ENCODE measurements around the gene CHRD. TPM values are rescaled to one million over a fixed set of nuclear protein-coding genes. Genes with fewer than 3 reads are reported as not detected.

Gene CHRD
- total RNA-seq, 2 donors from 2014 or later, result 18.6 to 32.6 TPM

DNA sequence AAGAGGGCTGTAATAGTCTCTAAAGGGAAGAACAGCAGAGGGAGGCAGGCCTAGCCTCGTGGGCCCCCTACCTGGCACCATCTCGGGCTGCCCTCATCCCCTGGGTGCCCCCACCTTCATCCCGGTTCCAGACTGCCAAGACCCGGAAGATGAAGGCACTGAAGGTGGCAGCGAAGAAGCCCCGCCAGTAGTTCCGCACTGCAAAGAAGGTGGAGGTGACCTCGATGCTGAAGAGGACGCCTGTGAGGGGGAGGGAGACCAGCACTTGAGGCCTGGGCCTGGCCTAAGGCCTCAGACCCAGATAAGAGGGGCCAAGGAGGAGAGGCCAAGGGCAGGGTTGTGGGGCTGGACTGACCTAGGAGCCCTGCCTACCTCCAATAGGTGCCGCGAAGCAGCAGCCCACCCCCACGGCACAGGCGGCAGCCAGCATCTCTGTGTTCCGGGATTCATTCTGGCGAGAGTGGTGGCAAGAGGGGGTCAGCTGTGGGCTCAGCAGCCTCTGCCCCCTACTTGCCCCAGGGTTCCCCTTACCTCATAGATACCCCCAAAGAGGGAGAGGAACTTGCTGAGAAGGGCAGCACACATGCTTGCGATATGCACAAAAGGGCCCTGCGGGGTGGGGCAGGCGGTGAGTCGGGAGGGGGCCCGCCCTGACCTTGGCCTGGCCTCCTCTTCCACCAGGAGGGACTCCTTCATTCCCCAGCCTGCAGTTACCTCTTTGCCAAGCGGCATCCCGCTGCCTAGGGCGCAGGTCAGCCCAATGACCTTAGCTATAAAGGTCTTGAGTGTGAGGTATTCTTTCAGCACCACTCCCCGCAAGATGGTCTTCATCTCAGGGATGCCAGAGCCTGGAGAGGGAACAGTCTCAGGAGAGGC, 22.4 kb upstream of the CHRD start:
- intact Hi-C loops (cut with DNase I), result no loop called here

DNA sequence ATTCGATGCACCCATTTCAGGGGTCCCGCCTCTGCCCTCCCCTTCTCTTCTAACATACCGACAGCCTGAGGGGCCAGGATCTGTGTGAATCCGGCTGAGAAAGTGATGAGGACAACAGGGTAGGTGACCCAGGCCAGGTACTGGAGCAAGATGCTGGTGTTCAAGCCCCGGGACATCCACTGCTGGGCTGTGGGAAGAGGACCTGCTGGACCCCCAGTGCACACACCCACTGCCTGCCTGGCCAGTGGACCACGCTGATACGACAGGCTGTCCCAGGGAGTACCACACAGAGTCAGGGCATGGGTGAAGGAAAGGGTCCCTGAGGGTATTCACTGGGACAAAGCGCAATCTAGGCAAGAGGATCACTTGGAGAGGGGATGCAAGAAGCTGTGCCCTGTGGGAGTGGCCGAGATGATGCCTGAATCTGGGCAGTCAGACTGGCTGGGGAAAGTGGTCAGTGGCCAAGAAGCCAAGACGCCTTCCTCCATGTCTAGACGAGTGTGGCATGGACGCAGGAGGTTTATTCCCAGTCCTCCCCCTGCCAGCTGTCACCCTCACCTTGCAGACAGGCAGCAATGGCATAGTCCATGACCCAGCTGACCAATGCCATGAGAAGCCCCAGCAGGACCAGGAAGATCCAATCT, 21.6 kb upstream of the CHRD start:
- intact Hi-C loops (cut with DNase I), result no loop called here
- DNase-seq (ENCODE audit: low spot score), result peak; percentile 72

More for the DNA sequence above, 22.4 kb upstream of the CHRD start:
- peak; percentile 57 for DNase-seq (ENCODE audit: low spot score)

DNA sequence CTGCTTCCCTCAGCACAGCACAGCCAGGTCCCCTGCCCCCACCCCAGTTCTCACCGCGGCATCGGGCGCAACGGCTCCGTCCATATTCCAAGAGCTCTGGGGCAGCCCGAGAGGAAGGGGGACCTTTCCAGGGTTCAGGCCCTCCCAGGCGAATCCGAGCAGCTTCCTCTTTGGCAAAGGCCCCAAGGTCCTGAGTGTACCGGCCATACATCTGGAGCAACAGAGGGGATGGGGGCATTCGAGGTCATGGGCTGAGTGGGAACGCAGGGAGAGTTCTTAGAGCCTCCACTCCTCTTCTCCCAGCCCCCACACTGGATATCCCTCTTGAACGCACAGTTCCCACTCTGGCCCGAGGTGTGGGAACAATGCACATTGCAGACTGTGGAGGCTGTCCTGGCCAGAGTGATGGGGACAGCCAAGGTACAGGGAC, 20.9 kb upstream of the CHRD start:
- intact Hi-C loops (cut with DNase I), result no loop called here
- peak; percentile 77 for DNase-seq (ENCODE audit: low spot score)

DNA sequence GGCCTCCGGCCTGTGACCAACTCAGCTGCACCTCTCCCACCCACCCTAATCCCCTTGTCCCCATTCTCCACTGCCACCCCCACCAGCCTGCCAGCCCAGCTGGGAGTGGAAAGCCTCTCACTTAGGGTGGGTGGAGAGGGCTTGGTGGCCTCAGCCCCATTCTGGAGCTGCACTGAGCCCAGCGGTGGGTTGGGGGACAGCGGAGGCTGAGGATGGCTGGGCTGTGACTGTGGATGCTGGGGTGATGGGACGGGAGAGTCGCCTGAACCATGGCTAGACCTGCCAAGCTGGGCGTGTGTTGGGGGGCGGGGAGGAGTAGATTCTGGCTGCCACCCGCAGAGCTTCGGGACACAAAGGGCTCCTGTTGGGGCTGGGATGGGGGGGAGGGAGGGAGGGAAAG, 20.2 kb upstream of the CHRD start:
- DNase-seq (ENCODE audit: low spot score), result no peak
- intact Hi-C loops (cut with DNase I), result no loop called here

DNA sequence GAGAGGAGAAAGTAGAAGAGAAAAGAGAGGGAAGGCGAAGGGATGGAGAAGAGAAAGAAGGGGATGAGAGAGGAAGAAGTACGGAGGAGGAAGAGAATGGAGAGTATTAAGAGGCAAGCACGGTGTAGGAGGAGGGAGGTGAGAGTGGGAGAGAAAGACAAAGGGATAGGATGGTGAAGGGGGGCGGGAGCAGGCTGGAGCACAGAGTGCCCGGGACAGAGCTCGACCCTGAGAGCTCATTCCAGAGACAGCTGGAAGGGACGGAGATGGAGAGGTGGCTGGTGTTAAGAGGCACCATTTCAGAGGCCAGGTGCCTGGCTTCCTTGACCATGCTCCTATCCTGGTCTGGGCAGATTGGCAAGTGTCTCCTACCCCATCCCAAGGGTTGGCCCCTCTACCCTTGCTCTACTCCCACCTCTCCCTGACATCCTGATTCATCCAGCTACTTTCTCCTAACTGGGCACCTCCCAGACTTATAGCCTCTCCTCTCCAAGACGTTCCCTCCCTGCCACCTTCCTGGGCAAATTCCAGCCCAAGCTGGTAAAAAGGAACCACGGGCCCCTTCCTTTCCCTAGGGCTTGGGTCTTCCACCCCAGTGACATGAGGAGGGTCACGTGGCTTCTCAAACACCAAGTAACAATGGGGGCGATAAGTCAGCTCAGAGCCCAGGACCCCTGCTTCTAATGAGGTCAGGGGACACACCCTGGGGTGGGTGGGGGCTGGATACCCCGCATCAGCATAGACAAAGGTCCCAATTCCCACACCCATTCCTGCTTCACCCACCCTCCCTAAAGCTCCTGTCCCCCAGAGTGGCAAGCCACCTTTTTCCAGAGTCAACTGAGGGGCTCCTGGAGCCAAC, 19.6 kb upstream of the CHRD start:
- intact Hi-C loops (cut with DNase I), result no loop called here

DNA sequence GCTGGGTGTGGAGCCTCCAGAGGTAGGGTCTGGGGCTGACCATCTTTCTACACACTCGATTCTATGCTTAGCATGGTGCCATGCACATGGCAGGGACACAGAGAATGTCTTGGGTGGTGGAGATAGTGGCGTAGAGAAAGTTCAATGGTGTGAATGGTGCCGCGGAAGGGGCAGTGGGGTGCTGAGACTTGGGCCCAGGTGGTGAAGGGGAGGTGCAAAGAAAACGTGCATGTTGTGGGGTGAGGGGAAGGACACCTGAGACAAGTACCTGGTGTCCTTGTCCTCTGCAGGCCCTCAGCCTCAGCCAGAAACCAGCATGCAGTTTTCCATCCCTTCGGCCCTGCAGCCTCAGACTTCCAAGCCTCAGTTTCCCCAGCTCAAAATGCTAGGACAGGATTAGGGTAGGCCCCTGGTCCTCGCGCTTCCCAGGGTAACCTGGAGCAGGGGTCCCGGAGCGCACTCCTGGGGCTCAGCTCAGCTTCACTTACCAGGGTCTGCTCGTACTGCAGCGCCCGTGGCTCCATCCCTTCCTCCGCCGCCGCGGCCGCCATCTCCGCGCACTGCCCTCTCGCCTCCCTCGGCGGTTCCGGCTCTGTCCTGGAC, 18.8 kb upstream of the CHRD start:
- intact Hi-C loops (cut with DNase I), result no loop called here
- peak; percentile 77 for DNase-seq (ENCODE audit: low spot score)

More for the DNA sequence above, 19.6 kb upstream of the CHRD start:
- DNase-seq (ENCODE audit: low spot score), result peak; percentile 64

DNA sequence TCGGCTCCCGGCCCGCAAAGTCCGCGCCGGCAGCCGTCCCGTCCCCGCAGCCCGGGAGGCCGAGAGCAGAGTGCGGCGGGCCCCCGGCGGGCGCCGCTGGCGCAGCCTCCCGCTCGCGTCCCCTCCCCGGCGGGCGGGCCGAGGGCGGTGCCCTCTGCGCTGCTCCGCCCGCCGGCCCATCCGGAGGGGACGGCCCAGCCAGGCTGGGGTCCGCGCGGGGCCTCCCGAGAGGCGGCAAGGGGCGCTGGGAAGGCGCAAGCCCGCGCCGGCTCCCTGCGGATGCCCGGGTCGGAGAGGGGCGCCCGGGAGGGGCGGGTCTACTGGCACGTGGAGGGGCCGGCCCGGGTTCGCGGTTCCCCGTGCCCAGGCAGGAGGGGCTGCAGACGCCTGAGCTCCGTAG, 18.3 kb upstream of the CHRD start, which contains the start of the genes CLCN2 and POLR2H:
Gene CLCN2, minus strand, starts transcription at position 74 of the 400 bp plus-strand sequence. CDS start 126 bp downstream, outside the sequence.
Gene POLR2H, plus strand, starts transcription at position 179 of the 400 bp plus-strand sequence. CDS start 1,783 bp downstream, outside the sequence.
- intact Hi-C loops (cut with DNase I), result no loop called here
- peak; percentile 87 for DNase-seq (ENCODE audit: low spot score)

DNA sequence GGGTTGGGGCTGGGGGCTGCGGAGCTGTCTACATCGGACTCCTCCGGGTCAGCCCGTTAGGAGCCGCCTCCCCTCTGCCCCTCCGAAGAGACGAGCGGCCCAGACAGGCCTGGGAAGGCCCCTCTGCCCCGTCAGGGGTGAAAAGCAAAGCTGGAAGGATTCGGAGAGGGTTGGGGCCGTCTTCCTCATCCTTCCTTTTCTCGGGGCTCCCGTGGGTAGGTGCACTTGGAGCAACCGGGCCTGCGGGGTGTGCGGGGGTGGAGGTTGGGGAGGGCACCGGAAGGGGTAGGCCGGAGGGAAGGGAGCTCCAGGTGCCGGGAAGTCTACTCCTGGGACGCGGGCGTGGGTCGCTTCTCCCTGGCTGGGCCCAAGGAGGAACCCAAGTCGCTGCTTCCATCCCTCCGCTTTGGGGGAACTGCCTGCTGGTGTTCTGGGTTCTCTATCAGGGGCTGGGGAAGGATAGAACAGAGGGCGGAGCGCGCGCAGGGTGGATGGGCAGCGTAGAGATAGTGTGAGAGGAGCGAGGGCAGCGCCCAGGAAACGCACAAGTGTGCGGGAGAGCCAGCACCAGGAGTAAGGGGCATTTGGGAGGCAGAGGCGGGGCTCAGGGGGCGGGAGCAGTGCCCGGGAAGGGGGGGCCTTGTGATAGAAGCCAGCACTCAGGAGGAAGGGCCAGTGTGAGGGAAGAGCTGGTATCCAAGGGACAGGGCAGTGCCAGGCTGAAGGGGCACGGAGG, 17.8 kb upstream of the CHRD start:
- intact Hi-C loops (cut with DNase I), result no loop called here
- peak; percentile 89 for DNase-seq (ENCODE audit: low spot score)

DNA sequence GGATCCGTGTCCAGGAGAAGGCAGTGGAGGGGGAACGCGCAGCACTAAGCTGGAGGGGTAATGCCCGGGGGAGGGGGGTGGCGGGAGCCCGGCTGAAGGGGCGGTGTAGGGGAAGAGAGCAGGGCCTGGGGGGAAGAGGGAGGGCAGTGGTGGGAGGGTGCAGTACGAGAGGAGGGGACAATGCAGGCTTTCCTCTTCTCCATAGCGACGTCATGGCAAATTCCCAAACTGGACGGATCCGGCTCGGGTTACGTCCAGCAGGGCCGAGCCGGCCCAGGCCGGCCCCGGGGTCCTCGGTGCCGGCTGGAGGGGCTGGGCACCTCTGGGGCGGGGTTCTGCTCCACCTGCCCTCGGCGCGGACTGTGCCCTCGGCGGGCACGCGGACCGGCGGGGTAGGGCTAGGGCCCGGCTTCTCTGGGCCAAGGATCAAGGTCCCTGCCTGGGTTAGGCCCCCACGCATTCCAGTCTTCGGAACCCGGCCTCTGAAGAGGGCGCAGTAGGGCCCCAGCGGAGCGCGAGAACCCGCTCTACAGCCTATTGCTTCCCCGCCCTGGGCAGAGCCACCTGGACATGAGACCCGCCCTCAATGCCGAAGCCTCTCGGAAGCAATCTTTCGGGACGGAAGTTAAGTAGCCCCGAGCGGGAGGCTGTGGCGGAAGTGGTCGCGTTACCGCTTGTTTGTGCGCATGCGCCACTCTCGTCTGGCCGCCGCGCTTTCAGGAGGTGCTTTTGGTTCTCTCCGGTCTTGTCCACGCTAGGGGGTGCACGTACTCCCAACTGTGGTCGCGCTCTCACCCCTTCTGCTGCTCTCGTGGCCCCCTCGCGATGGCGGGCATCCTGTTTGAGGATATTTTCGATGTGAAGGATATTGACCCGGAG, 16.9 kb upstream of the CHRD start:
- peak; percentile 99 for DNase-seq (ENCODE audit: low spot score)
- intact Hi-C loops (cut with DNase I), result no loop called here

DNA sequence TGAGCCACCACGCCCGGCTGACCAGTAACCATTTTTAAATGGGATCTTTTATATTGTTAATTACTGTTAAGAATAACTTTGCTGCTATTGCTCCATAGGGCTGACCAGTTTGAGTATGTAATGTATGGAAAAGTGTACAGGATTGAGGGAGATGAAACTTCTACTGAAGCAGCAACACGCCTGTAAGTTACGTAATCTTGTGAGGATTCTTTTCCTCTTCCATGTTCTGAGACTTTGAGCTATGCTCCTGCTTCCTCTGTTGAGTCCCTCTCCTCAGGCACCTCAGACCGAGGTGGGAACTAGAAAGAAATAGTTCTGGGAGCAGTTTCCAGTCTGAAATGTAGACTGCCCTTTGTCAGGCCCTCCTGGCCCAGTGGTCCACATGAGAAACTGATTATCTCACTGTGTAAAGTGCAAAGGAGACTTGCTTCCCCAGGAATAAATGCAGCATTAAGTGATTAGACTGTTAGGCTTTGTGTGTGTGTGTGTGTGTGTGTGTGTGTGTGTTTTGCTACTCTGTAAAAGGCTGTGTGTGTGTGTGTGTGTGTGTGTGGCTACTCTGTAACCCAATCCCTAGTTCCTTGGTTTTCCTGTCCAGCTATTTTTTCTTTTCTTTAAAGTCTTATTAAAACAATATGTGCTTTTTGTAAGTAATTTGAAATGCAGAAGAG, 13.1 kb upstream of the CHRD start:
- intact Hi-C loops (cut with DNase I), result no loop called here
- DNase-seq (ENCODE audit: low spot score), result no peak

DNA sequence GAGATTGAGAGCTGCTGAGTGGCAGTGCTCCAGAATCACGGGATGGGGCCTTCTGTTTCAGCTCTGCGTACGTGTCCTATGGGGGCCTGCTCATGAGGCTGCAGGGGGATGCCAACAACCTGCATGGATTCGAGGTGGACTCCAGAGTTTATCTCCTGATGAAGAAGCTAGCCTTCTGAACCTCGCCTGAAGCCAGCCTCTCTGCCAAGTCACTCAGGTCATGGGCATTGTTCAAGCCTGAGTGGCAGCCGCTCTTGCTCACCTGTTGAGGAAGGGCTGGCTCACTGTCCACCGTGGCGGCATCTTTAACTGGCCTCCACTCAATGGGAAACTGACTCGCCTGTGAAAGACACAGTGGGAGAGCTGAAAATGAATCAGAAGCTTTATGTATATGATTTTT, 11.7 kb upstream of the CHRD start:
- peak; percentile 74 for DNase-seq (ENCODE audit: low spot score)
- intact Hi-C loops (cut with DNase I), result no loop called here

DNA sequence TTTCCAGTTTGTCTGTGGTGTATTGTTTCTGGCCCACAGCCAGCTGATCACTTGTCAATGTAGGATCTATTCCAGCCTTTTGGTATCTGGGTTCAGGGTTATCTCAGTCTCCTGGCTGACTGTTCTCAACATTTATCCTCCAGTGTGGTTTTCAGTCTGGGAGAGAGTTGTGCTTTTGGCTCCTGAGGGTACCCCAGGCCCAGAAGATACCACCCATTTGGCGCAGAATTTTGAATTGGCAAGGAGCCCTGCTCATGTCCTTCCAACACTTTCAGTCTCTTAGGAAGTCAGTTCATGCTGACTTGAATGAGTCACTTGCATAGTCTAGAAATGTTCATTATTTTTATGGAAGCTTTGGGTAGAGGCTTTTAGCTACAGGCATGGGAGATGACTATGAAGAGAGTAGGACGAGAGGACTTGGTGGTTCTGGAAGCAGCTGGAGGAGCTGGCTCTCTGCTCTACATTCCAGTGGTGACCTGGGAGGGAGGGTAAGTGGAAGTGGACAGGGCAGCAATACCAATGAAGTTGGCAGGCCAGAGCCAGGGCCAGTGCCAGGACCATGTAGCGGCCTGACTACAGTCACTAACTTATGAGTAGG, 11.2 kb upstream of the CHRD start:
- intact Hi-C loops (cut with DNase I), result no loop called here
- DNase-seq (ENCODE audit: low spot score), result peak; percentile 84

DNA sequence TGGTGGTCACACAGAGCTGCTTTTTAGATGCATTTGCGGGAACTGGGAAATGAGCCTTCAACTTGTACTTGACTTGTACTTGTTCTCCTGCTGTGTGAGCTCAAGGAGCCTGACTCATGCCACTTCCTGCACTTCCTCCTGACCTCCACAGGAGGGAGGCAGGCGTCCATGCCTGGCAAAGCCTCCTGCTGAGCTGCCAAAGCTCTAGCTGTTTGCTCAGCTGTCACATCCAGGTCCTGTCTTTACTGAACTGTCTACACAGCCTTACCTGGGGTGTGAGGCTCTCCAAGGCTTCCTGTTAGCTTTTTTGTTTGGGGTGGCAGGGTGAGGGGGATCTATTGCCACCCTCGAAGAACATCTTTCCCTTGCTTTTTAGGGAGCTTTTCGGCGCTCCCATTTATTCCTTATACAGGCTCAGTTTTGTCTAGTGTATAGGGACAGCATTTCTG, 8.3 kb upstream of the CHRD start:
- DNase-seq (ENCODE audit: low spot score), result peak; percentile 93
- intact Hi-C loops (cut with DNase I), result loop anchor here (5.0 to 10.0 kb wide), 3 partner anchors 141 to 171 kb away; no protein-coding TSS in a partner anchor

DNA sequence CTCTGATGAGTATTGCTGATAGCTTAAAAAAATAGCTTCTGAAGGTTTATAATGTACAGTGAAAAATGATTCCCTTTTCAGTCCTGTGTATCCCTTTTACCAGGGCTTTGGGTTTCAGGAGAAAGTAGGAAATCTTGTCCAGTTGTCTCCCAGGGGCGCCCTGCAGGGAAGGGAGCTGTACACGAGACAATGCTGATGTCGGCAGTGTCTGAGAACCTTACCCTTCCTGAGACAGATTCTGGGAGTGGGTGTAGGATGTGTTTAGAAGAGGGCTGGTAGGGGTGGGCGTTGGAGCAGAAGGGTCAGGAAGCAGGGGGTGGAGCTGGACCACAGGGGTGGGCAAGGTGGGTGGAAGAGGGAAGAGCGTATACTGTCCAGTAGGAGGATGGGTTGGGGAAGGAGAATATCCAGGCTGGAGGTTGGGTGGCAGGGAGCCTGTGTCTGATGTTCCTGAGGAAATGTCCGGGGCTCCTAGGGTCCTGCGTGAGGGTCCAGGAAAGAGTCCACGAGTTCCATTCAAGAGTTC, 7.5 kb upstream of the CHRD start:
- intact Hi-C loops (cut with DNase I), result loop anchor here (5.0 to 10.0 kb wide), 3 partner anchors 140 to 170 kb away; no protein-coding TSS in a partner anchor
- DNase-seq (ENCODE audit: low spot score), result no peak

DNA sequence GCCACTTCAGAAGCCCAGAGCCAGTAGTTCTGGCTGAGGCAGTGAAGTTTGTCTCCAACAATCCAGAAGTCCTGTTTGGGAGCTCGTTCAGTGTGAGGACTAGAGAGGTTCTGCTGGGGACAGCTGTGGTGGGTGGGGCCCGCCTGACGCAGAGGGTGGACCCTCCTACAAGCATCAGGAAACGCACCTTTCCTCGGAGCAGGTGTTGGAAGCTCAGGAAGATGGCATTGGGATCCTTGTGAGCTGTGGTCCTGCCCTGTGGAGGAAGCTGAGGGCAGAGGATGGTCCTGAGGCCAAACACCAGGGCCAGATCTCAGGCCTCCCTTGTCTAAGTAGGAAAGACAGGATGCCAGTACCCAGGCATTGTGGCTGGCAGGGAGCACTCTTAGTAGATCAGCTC, 6.9 kb upstream of the CHRD start:
- no peak for DNase-seq (ENCODE audit: low spot score)
- intact Hi-C loops (cut with DNase I), result loop anchor here (5.0 to 10.0 kb wide), 3 partner anchors 139 to 169 kb away; no protein-coding TSS in a partner anchor

DNA sequence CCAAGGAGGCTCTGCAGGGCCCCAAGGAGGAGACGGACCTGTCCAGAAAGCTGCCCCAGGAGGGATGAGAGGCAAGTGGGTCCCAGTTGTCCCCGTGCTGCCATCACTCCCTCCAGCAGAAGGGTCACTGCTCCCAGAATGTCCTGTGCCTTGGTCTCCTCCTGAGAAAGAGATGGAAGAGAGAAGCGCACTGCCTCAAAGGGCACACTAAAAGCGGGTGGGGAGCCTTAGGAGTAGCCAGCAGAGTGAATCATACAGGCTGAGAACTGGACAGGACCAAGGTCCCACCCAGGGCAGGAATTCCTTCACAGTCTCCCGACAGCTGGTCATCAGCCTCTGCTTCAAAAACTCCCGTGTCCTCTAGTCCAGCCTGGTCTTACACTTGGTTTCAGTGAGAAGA, 6.4 kb upstream of the CHRD start:
- intact Hi-C loops (cut with DNase I), result loop anchor here (5.0 to 10.0 kb wide), 3 partner anchors 139 to 169 kb away; no protein-coding TSS in a partner anchor
- no peak for DNase-seq (ENCODE audit: low spot score)

Measured in posterior vena cava (tissue), 2 donors.